ENCODE data around the gene ATG16L2. TPM values are rescaled to one million over a fixed set of nuclear protein-coding genes. Genes with fewer than 3 reads are reported as not detected.
"Not testable (repeated sequence)": the region's sequence is repeated elsewhere in the genome, so short reads cannot be mapped to it uniquely, and the experiment has no call there.

ATG16L2 gene
- total RNA-seq, 2 experiments from 2014 or later, result 105 to 114 TPM

GRCh38 chr11:72782081-72782920 lies 31.9 kb upstream of the ATG16L2 start:
- H3K27ac Mint-ChIP-seq, result no peak overlapping the region

GRCh38 chr11:72783144-72783905 lies 30.9 kb upstream of the ATG16L2 start:
- peaks cover 27% of the 10 kb centered on the region for H3K4me1 Mint-ChIP-seq (ENCODE audit: low read depth)
- DNase-seq, result no peak
- CTCF ChIA-PET, result interaction anchor here (0.7 to 2.0 kb wide), 7 partner anchors 9 to 58 kb away, joined by 3 to 8 read pairs (median 5); partner anchors contain the start of gene STARD10
- H3K9me3 Mint-ChIP-seq, result no peaks in the 10 kb centered on the region
- H3K36me3 Mint-ChIP-seq (ENCODE audit: low read depth), result no peaks in the 10 kb centered on the region
- H3K27ac Mint-ChIP-seq, result no peak overlapping the region
- H3K27me3 Mint-ChIP-seq (ENCODE audit: low read depth), result no peaks in the 10 kb centered on the region
- intact Hi-C loops (cut with micrococcal nuclease), result no loop called here
- no peak overlapping the region for H3K4me3 Mint-ChIP-seq

More at GRCh38 chr11:72782081-72782920, 31.9 kb upstream of the ATG16L2 start:
- CTCF ChIA-PET, result interaction anchor here (0.7 to 2.0 kb wide), 7 partner anchors 10 to 57 kb away, joined by 4 to 8 read pairs (median 5); partner anchors contain the start of gene STARD10
- H3K27me3 Mint-ChIP-seq (ENCODE audit: low read depth), result no peaks in the 10 kb centered on the region
- no peaks in the 10 kb centered on the region for H3K36me3 Mint-ChIP-seq (ENCODE audit: low read depth)
- no peak for DNase-seq
- H3K4me3 Mint-ChIP-seq, result peak overlapping the region; percentile 71
- no peaks in the 10 kb centered on the region for H3K9me3 Mint-ChIP-seq
- peaks cover 18% of the 10 kb centered on the region for H3K4me1 Mint-ChIP-seq (ENCODE audit: low read depth)
- intact Hi-C loops (cut with micrococcal nuclease), result no loop called here

GRCh38 chr11:72784662-72785061 lies 29.5 kb upstream of the ATG16L2 start:
- Mint-ChIP-seq H3K4me3 (no peak overlapping the region), H3K27ac (no peak overlapping the region)
- intact Hi-C loops (cut with micrococcal nuclease), result no loop called here

GRCh38 chr11:72786305-72787215 lies 27.7 kb upstream of the ATG16L2 start:
- no peak for DNase-seq
- CTCF ChIA-PET, result interaction anchor here (0.5 kb wide), 1 partner anchor 248 kb away, joined by 3 read pairs; no protein-coding TSS in a partner anchor

More at GRCh38 chr11:72784662-72785061, 29.5 kb upstream of the ATG16L2 start:
- no peaks in the 10 kb centered on the region for H3K36me3 Mint-ChIP-seq (ENCODE audit: low read depth)
- H3K9me3 Mint-ChIP-seq, result no peaks in the 10 kb centered on the region
- CTCF ChIA-PET, result interaction anchor here (1.2 kb wide), 1 partner anchor 54 kb away, joined by 5 read pairs; no protein-coding TSS in a partner anchor
- no peak for DNase-seq
- no peaks in the 10 kb centered on the region for H3K27me3 Mint-ChIP-seq (ENCODE audit: low read depth)
- peaks cover 27% of the 10 kb centered on the region for H3K4me1 Mint-ChIP-seq (ENCODE audit: low read depth)

GRCh38 chr11:72787216-72788104 lies 26.8 kb upstream of the ATG16L2 start:
- H3K36me3 Mint-ChIP-seq (ENCODE audit: low read depth), result no peaks in the 10 kb centered on the region
- H3K9me3 Mint-ChIP-seq, result no peaks in the 10 kb centered on the region
- no peak overlapping the region for H3K4me3 Mint-ChIP-seq
- intact Hi-C loops (cut with micrococcal nuclease), result no loop called here
- H3K27ac Mint-ChIP-seq, result no peak overlapping the region
- CTCF ChIA-PET, result interaction anchor here (0.5 to 1.1 kb wide), 4 partner anchors 8 to 247 kb away, joined by 3 to 4 read pairs (median 3); no protein-coding TSS in a partner anchor
- no peaks in the 10 kb centered on the region for H3K27me3 Mint-ChIP-seq (ENCODE audit: low read depth)
- H3K4me1 Mint-ChIP-seq (ENCODE audit: low read depth), result peaks cover 26% of the 10 kb centered on the region
- no peak for DNase-seq

More at GRCh38 chr11:72786305-72787215, 27.7 kb upstream of the ATG16L2 start:
- Mint-ChIP-seq H3K27ac (no peak overlapping the region), H3K36me3 (ENCODE audit: low read depth) (no peaks in the 10 kb centered on the region), H3K27me3 (ENCODE audit: low read depth) (no peaks in the 10 kb centered on the region), H3K4me1 (ENCODE audit: low read depth) (peaks cover 27% of the 10 kb centered on the region), H3K4me3 (no peak overlapping the region), H3K9me3 (no peaks in the 10 kb centered on the region)
- intact Hi-C loops (cut with micrococcal nuclease), result no loop called here

- DNase-seq, result no peak
- peak overlapping the region; percentile 41 for H3K27ac Mint-ChIP-seq
- H3K4me3 Mint-ChIP-seq, result no peak overlapping the region
- intact Hi-C loops (cut with micrococcal nuclease), result no loop called here
- CTCF ChIA-PET, result interaction anchor here (0.7 to 8.1 kb wide), 5 partner anchors 9 to 298 kb away, joined by 3 to 161 read pairs (median 3); no protein-coding TSS in a partner anchor
- H3K27me3 Mint-ChIP-seq (ENCODE audit: low read depth), result no peaks in the 10 kb centered on the region
- H3K4me1 Mint-ChIP-seq (ENCODE audit: low read depth), result peaks cover 28% of the 10 kb centered on the region
- H3K36me3 Mint-ChIP-seq (ENCODE audit: low read depth), result no peaks in the 10 kb centered on the region
- no peaks in the 10 kb centered on the region for H3K9me3 Mint-ChIP-seq
Observed at GRCh38 chr11:72788241-72788640, 26.0 kb upstream of the ATG16L2 start.

- intact Hi-C loops (cut with micrococcal nuclease), result loop anchor here (5.0 kb wide), 2 partner anchors 107 to 202 kb away; no protein-coding TSS in a partner anchor
- no peak overlapping the region for H3K4me3 Mint-ChIP-seq
- H3K27me3 Mint-ChIP-seq (ENCODE audit: low read depth), result no peaks in the 10 kb centered on the region
- H3K9me3 Mint-ChIP-seq, result no peaks in the 10 kb centered on the region
- no peak overlapping the region for H3K27ac Mint-ChIP-seq
- H3K4me1 Mint-ChIP-seq (ENCODE audit: low read depth), result peaks cover 37% of the 10 kb centered on the region
- no peak for DNase-seq
- CTCF ChIA-PET, result interaction anchor here (8.1 kb wide), 1 partner anchor 66 kb away, joined by 161 read pairs; no protein-coding TSS in a partner anchor
- H3K36me3 Mint-ChIP-seq (ENCODE audit: low read depth), result no peaks in the 10 kb centered on the region
Observed at GRCh38 chr11:72789493-72790131, 24.6 kb upstream of the ATG16L2 start.

- not testable (repeated sequence) for H3K27ac Mint-ChIP-seq; H3K36me3 Mint-ChIP-seq (ENCODE audit: low read depth); H3K9me3 Mint-ChIP-seq; H3K4me3 Mint-ChIP-seq; H3K27me3 Mint-ChIP-seq (ENCODE audit: low read depth); DNase-seq
- peaks cover 39% of the 10 kb centered on the region for H3K4me1 Mint-ChIP-seq (ENCODE audit: low read depth)
- CTCF ChIA-PET, result interaction anchor here (8.1 kb wide), 1 partner anchor 67 kb away, joined by 161 read pairs; no protein-coding TSS in a partner anchor
- intact Hi-C loops (cut with micrococcal nuclease), result loop anchor here (5.0 kb wide), 2 partner anchors 109 to 204 kb away; no protein-coding TSS in a partner anchor
Observed at GRCh38 chr11:72791228-72791627, 23.0 kb upstream of the ATG16L2 start.

- H3K4me3 Mint-ChIP-seq, result peak overlapping the region; percentile 27
- peak overlapping the region; percentile 14 for H3K27ac Mint-ChIP-seq
- no peak for DNase-seq
- no peaks in the 10 kb centered on the region for H3K36me3 Mint-ChIP-seq (ENCODE audit: low read depth)
- intact Hi-C loops (cut with micrococcal nuclease), result loop anchor here (1.0 to 5.0 kb wide), 4 partner anchors 56 to 205 kb away; no protein-coding TSS in a partner anchor
- peaks cover 36% of the 10 kb centered on the region for H3K4me1 Mint-ChIP-seq (ENCODE audit: low read depth)
- no peaks in the 10 kb centered on the region for H3K27me3 Mint-ChIP-seq (ENCODE audit: low read depth)
- CTCF ChIA-PET, result interaction anchor here (0.6 to 8.1 kb wide), 19 partner anchors 10 to 391 kb away, joined by 3 to 161 read pairs (median 4); no protein-coding TSS in a partner anchor
- no peaks in the 10 kb centered on the region for H3K9me3 Mint-ChIP-seq
Observed at GRCh38 chr11:72792437-72793021, 21.7 kb upstream of the ATG16L2 start.

GRCh38 chr11:72793076-72793424 lies 21.2 kb upstream of the ATG16L2 start:
- Mint-ChIP-seq H3K9me3 (no peaks in the 10 kb centered on the region), H3K4me1 (ENCODE audit: low read depth) (peaks cover 30% of the 10 kb centered on the region), H3K27me3 (ENCODE audit: low read depth) (no peaks in the 10 kb centered on the region), H3K36me3 (ENCODE audit: low read depth) (no peaks in the 10 kb centered on the region), H3K27ac (peak overlapping the region; percentile 100), H3K4me3 (peak overlapping the region; percentile 100)
- no peak for DNase-seq
- intact Hi-C loops (cut with micrococcal nuclease), result loop anchor here (1.0 to 5.0 kb wide), 4 partner anchors 57 to 206 kb away; no protein-coding TSS in a partner anchor
- CTCF ChIA-PET, result interaction anchor here (0.6 to 8.1 kb wide), 20 partner anchors 10 to 390 kb away, joined by 3 to 161 read pairs (median 4); no protein-coding TSS in a partner anchor

All from activated naive CD4-positive, alpha-beta T cell treated with anti-CD3 and anti-CD28 coated beads for 36 hours (primary cell).